HG03064 (cell line): ENCODE data around the gene PIK3R5.
"Not testable (repeated sequence)": the region's sequence is repeated elsewhere in the genome, so short reads cannot be mapped to it uniquely, and the experiment has no call there.

ENCODE experiments used
- ATAC-seq: cut with Tn5 transposase; IDR thresholded peaks from one replicate; pipeline ENCODE4 v1.9.1; 2021; ENCODE audit warnings: low read depth; ENCODE audit not compliant: unreplicated experiment

Gene PIK3R5

DNA sequence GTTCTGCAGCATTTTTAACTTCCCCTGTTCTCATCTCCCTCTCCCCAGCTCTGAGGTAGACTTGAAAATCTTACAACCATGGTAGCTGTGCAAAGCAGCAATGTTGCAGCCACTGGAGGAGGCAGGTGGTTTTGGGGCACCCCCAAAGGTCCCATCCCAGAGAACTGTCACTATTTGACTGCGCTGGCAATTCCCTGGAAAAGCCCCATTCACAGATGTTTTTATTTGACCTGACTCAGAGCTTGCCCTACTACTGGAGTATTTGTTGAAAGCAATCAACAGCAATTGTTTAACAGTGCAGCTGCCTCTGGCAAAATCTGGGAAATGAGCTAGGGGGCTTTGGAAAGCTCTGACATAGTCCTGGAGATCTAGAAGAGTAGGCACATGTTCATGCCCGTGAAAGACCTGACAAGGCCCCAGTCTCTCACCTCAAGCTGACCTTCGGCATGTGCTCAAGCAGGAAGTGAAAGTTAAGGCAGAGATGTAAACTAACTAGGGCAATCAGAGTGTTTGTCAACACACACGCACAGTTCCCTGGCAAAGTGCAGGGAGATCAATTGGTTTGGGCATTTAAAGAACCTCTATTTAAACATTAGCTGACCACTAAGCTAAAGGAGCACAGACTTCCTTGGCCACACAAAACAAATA, 19.7 kb upstream of the PIK3R5 start:
- ATAC-seq = no peak

DNA sequence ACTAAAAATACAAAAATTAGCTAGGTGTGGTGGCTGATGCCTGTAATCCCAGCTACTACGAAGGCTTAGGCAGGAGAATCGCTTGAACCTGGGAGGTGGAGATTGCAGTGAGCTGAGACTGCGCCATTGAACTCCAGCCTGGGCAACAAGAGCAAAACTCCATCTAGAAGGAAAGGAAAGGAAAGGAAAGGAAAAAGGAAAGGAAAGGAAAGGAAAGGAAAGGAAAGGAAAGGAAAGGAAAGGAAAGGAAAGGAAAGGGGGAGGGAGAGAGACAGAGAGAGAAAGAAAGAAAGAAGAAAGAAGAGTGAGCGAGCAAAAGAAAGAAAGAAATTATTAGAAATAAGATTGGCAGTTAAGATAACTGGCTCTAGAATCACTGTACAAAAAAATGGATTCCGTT, 18.7 kb upstream of the PIK3R5 start:
- not testable (repeated sequence) for ATAC-seq

DNA sequence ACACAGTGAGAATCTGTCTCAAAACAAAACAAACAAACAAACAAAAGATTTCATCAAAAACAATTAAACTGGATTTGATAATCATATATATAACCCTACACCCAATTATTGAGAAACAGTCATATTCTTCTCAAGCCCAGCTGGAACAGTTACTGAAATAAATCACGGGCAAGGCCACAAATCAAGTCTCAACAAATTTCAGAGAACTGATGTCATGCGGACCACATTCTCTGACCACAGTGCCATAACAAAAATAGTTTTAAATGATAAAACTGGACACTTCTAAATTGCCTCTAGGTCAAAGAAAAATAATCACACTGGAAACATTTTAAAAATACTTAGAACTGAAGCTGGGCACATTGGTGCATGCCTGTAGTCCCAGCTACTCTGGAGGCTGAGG, 15.9 kb upstream of the PIK3R5 start:
- ATAC-seq = no peak

DNA sequence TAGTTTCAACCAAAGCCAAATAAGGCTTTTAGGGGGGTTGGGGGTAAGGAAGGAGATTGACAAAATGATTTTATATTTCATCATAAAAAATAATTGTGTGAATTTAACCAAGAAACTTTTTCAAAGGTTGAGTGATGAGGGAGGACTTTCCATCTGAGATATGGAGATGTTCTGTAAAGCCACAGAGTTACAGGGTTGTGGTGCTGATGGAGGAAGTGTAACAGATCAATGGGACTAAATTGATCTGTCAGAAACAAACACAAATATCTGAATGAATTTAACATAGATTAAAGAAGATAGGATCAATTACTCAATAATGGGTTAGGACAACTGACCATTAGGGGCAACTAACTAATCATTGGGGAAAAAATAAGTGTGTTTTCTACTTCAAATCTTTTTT, 14.2 kb upstream of the PIK3R5 start:
- ATAC-seq = no peak

DNA sequence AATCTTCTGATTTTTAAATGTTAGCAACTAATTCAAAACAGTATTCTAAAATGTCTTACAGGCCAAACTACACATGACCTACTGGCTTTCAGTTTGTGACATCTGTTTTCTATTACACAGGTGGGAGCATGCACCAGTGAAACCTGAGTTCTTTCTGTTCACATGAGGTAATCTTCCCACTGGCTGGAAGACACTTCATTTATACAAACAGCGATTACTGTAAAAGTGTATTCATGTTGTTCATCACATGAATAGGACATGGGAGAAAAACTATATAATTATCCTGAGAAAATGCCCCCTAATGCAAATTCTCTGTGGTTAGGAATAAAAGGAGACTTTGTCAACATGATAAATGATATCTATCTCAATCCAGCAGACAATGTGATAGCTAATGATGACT, 11.1 kb upstream of the PIK3R5 start:
- no peak for ATAC-seq

DNA sequence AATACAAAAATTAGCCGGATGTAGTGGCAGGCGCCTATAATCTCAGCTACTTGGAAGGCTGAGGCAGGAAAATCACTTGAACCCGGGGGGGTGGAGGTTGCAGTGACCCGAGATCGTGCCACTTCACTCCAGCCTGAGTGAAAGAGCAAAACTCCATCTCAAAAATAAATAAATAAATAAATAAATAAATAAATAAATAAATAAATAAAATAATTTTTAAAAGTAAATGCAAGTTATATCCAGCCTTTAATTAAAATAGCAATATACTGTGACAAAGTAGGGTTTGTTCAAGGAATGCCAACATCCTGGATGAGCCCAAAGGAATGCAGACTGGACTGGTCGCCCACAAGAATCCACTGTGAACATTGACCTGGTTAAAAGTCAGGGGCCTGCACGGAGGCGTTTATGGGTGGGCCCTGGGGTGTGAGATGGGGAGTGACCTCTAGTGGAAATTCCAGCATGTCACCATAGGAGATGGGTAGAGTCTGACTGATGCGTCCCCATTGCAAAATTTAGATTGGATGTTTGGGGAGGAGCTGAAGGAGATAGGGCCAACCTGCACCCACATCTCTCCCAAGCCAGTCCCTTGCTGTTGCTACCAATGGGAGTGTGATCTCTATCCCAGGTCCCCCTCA, 9.7 kb upstream of the PIK3R5 start:
- ATAC-seq = no peak

DNA sequence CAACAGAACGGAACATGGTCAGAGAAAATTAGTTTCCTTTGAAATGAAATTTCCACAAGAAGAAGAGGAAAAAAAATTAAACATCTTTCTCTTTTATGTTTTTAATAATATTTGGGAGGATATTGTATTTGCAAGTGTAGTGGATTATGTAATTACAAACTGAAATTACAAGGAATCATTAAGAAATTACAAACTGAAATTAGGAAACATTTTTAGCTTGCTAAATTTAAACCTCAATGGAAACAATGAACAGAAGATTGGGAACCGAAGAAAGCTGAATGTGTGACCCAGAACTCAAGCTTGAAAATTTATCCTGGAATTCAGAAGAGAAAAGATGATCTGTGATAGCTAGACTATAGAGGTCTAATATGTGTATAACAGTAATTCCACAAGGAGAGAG, 4.4 kb upstream of the PIK3R5 start:
- ATAC-seq = no peak

DNA sequence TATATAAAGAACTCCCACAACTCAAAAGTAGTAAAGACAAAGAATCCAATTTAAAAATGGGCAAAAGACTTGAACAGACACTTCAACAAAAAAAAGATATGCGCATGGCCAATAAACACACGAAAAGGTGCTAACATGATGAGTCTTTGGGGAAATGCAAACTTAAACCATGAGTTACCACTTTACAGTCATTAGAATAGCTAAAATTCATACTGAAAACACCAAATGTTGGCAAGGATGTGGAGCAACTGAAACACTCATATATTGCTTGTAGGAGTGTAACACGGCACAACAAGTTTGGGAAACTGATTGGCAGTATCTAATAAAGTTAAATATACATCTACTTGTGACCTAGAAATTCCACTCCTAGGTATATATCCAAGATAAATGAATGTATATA, 3.0 kb upstream of the PIK3R5 start:
- no peak for ATAC-seq

DNA sequence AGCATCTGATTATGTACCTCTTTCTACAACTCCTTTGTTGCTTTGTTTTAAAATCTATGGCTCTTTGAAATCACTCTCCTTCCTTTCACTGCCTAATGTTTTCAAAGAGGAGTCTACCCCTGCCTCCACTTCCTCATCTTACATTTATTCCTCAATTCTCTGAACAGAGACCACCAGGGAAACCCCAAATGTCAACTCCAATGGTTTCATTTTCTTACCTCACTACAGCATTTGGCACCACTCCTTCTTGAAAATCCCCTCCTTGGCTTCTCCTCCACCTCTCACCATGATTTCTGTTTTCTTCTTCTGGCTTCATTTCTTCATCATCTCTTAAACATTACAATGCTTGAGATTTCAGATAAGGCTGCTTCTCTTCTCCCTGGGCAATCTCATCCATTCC, 2.4 kb upstream of the PIK3R5 start:
- ATAC-seq = no peak

DNA sequence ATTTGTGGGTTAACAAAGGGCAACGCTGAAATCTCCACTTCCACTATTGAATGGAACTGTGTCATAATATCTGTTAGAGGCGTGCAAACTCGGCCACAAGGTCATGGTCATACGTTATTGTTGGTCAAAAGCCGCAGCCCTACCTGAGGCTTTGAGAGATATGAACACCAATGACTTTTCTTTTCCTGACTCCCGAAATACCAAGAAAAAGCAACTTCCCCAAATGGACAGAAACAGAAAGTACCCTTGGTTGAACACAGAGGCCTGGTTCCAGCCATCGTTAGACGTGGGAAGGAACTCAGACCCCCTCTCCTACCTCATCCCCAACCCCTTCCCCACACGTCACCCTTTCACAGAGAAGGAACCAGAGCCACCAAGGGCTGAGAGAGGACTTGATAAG, 1.4 kb upstream of the PIK3R5 start:
- ATAC-seq = no peak

DNA sequence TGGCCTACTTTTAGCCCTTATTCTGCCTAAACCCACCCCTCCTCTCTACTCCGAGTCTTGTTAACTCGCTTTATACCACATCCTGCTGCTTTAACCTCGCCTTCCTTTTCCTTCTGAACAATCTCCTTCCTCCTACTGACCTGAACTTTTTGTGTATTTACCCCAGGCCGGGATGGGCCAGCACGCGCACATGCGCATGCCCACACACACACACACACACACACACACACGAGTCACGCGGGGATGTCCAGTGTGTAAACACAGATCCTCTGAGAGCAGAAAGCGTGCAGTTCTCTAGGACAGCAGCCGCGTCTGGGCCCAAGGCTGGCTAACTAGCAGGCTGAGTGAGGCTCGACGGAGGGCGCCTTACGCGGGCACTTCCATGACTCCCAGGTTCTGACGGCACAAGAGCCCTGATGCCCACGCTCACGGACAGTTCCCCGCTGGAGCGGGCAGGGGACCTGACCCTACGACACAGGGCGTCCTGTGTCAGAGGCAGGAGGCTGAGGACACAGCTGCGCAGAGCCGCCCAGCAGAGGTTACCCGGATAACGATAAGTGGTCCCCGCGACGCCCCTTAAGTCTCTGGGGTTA, 610 bp downstream of the PIK3R5 start:
- peak; percentile 11 for ATAC-seq

DNA sequence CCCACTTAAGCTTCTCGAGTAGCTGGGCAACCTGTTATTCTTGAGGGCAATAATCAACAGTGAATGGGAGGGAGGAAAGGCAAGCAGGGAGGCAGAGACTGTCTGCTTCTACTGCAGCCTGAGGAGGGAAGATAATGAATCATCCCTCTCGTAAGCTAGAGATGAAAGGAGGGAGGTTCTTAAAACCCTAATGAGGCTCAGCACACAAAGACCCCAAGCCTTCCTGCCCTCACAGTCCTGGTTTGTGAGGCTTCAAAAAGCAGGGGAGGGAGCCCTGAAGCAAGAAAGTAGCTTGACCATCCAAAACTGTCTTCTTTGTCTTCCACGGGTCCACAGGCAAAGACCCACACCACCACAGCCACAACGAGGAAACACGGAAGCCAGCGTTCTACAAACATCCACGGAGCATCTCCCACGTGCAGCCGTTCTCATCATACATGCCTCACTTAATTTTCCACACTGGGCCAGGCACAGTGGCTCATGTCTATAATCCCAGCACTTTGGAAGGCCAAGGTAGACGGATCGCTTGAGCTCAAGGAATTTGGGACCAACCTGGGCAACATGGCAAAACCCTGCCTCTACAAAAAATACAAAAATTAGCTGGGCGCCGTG, 1.8 kb downstream of the PIK3R5 start:
- ATAC-seq = no peak

DNA sequence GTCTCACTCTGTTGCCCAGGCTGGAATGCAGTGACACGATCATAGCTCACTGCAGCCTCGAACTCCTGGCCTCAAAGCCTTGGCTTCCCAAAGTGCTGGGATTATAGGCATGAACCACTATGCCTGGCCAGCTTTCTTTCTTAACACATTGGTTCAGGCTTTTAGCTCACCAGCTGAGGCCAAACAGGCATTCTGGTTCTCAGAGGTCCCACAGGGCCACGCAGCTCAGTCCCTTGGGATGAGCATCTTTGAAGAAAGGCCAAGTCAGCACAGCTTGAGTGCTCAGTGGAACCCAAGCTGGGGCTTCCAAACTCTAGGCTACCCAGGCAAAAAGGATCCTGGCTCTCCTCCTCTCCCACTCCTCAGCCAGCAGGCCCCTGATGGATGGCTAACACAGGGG, 2.5 kb downstream of the PIK3R5 start:
- no peak for ATAC-seq

DNA sequence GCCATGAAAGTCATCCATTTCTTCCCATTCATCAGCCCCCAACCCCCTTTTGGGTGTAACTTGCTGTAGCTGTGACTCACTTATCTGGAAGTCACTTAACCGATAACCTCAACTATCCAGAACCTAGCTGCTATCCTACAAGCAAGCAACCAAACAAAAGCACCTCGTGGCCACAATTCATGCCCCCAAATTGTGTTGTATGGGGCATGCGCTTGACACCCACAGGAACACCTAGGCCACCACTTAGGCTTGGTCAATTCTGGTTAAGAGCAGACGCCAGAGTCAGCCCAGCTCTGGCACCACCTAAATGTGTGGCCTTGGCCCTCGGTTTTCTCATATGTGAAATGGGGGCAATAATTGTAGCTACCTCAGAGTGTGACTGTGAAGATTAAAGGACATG, 3.7 kb downstream of the PIK3R5 start:
- ATAC-seq = no peak

DNA sequence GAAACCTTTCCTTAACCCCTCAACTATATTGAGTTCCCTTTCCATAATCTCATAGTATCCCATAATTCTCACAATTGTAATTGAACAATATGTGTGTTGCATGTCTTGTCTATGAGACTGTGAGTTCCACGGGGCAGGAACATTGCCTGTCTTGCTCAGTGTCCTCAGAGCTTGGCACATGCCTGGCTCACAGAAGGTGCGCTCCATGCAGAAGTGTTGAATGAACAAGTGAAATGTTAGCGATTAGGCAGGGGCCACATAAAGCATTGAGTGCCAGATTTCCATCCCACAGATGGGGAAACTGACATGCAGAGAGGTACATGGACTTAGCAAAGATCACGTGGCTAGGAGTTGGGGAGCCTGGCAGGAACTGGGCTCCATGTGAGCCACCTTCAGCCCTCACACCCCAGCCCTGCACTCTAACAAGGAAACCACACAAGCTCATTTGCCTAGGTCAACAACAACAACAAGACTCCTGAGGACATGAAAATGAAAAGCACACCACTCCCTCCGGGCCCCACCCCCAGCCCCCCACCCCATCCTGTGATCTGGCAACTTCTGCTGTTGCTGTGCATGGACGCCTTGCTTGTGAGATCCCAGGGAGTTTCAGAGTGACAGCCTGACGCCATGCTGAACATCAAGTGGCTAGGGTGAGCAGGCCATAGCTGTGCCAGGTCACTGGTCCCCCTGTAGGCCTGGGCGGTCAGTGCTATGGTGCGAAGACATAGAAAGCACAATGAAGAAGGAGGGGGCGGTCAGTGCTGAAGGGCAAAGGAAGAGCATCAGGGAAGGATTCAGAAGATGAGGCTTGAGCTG, 5.0 kb downstream of the PIK3R5 start:
- ATAC-seq = no peak

DNA sequence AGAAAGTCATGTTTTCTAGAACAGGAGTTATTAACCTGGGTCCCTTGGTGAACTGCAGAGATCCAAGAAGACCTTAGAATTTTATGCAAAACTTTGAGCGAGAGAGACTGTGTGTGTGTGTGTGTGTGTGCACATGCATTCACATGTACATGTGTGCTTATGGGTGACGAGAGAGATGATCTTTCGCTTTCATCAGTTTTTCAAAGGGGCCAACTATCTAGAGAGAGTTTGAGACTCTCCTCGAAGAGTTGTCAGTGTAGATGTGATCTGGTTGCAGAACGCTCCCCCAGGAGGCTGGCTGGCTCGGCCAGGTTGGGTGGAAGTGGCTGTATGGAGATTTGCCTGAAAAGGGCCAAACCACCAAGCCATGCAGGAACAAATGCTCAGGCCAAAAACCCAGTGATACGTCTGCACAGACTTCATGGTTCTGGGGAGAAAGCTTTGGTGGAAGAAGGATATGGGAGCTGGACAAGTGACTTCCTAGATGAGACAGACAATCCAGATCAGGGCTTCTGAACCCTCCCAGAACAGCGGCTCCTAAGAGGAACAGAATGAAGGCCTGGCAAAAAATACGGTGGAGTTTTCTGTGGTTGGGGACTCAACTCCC, 6.1 kb downstream of the PIK3R5 start:
- no peak for ATAC-seq

DNA sequence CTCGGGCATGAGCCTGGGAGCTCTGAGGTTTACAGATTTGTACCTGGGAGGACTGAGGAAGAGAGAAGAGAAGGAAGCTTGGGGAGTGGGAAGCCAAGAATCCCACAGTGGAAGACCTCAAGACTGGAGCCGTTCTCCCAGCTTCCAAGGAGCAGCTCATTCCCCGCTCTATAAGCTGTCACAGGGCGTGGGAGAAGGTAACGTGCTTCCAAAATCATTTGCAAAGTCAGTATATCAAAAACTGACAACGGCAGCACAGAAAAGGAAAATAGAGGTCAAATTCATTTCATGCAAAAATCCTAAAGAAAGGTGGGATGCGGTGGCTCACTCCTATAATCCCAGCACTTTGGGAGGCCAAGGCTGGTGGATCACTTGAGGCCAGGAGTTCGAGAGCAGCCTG, 7.8 kb downstream of the PIK3R5 start:
- no peak for ATAC-seq

DNA sequence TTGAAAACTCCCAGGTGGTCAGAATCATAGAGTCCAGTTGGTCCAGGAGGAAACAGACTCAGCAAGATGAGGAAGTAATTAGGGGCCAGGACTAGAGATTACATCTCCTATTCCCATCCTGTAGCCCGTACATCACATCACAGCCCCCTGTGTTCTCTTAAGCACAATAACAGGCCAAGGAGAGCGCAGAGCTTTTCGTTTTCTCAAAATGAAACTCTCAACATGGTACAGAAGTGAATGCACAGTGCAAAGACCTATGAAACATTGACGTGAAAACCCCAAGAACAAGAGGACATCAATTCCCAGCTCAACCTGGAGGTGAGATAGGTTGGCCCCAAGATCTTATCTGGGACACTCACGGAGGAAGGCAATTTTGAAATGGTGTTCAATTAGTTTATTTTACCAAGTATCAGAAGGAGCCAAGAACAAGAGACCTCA, 9.0 kb downstream of the PIK3R5 start:
- no peak for ATAC-seq

DNA sequence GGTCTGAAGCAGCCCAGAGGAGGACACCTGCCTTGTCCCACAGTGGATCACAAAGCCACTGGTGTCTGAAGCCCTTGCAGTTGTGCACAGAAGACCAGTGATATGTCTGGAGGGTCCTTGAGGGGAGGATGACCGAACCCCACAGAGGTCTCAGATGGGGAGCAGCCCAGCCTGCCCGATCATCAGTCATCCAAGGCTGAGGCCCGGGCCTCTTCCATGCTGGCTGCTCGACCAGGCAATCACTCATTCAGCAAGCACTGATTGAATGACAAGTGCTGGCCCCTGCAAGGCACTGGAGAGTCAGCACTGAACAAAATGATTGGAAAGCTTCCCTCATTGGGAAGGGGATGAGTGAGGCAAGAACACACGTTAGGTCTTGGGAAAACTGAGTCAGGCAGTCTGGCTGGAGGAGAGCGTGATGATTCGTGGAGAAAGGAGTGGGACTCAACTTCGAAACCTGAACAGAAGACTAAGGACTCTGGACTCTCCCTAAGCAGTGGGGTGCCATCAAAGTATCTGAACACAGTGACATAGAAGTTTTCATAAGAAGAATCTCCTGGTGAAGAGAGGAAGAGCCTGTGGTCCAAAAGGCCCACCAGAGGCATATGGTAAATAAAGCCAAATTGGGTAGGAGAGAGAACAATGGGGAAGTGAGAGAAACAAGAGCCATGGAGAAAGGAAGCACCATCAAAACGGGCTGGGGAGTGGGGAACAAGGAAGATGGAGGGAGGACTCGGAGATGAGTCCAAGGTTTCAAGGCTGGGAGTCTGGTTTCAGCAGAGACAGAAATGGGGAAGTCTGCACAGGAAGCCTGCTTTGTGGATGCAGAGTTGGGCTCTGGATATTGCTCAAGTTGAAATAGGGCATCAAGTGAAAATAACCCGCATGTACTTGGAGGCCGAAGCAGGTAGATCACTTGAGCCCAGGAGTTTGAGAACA, 10.2 kb downstream of the PIK3R5 start:
- no peak for ATAC-seq

DNA sequence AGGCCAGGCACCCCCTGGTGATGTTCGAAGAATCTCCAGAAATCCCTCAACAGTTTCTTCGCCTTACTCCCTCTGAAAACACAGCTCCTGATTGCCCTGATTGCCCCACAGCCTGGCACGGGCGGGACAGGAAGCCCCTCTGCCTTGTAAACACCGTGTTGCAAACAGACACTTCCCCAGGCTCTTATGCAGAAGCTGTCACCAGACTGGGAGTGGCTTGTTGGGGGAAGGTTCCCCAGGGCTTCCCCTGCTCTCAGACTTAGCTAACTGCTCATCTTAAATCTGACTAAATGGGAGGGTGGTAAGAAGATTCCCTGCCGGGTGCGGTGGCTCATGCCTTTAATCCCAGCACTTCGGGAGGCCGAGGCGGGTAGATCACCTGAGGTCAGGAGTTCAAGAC, 11.2 kb downstream of the PIK3R5 start:
- ATAC-seq = no peak
